ENCODE measurements around the gene CES4A. TPM values are rescaled to one million over a fixed set of nuclear protein-coding genes. Genes with fewer than 3 reads are reported as not detected.

Gene CES4A
- total and polyA plus RNA-seq, 2 of the 13 experiments (the other 11 are each of a cell fraction or from before 2014, with no cell fraction given), result 0.09 to 0.17 TPM

- no peak for TF ChIP-seq ZNF770 (CRISPR knock-in tag; IDR thresholded peaks at IDR 0.05)
- TF ChIP-seq ZSCAN22 (CRISPR knock-in tag; IDR thresholded peaks at IDR 0.05), result no peak
- no peak for TF ChIP-seq THYN1 (CRISPR knock-in tag; IDR thresholded peaks at IDR 0.05; ENCODE audit: borderline replicate concordance, low read depth)
- no peak for TF ChIP-seq ZNF17 (CRISPR knock-in tag; IDR thresholded peaks at IDR 0.05)
- no peak for TF ChIP-seq MLLT10 (CRISPR knock-in tag; IDR thresholded peaks at IDR 0.05)
- TF ChIP-seq MIXL1 (CRISPR knock-in tag; IDR thresholded peaks at IDR 0.05), result 0 out of 2 replicates have a peak, but pooled peaks have one; percentile 22
- TF ChIP-seq ZNF329 (CRISPR knock-in tag; IDR thresholded peaks at IDR 0.05; ENCODE audit: low read depth), result no peak
- no peak for TF ChIP-seq GABPB1 (CRISPR knock-in tag; IDR thresholded peaks at IDR 0.05)
- no peak for TF ChIP-seq POGK (CRISPR knock-in tag; conservative IDR thresholded peaks at IDR 0.05)
- TF ChIP-seq ZNF644 (CRISPR knock-in tag; IDR thresholded peaks at IDR 0.05; ENCODE audit: low read depth), result no peak
- no peak for TF ChIP-seq ZNF619 (CRISPR knock-in tag; IDR thresholded peaks at IDR 0.05)
- TF ChIP-seq ZBTB33 (CRISPR knock-in tag; IDR thresholded peaks at IDR 0.05), result no peak
- TF ChIP-seq ATF5 (CRISPR knock-in tag; IDR thresholded peaks at IDR 0.05; ENCODE audit: low read depth), result no peak
- no peak for TF ChIP-seq STAG1 (CRISPR knock-in tag; IDR thresholded peaks at IDR 0.05)
Measured at GRCh38 chr16:67022531-67023214, 34.3 kb downstream of the CES4A start (continued).
